ENCODE data around the gene ZNF536. TPM values are rescaled to one million over a fixed set of nuclear protein-coding genes. Genes with fewer than 3 reads are reported as not detected.
"Not testable (repeated sequence)": the region's sequence is repeated elsewhere in the genome, so short reads cannot be mapped to it uniquely, and the experiment has no call there.

ZNF536 gene
- total RNA-seq, 2 donors from 2014 or later: not detected

- DNase-seq (ENCODE audit: low spot score in 2 of 2) (no peak), ATAC-seq (no peak)
- no peak overlapping the region for H3K27ac Mint-ChIP-seq
- no peaks in the 10 kb centered on the region for H3K36me3 Mint-ChIP-seq
- no peaks in the 10 kb centered on the region for H3K9me3 Mint-ChIP-seq
Observed at GRCh38 chr19:30497034-30497433, 124.8 kb downstream of the ZNF536 start.

GRCh38 chr19:30498085-30498484, 125.9 kb downstream of the ZNF536 start:
- DNase-seq (ENCODE audit: low spot score in 2 of 2); H3K9me3 Mint-ChIP-seq; H3K36me3 Mint-ChIP-seq; ATAC-seq; H3K27ac Mint-ChIP-seq: not testable (repeated sequence)

GRCh38 chr19:30498707-30499106, 126.5 kb downstream of the ZNF536 start:
- ATAC-seq: no peak
- Mint-ChIP-seq H3K9me3 (no peaks in the 10 kb centered on the region), H3K27ac (no peak overlapping the region), H3K36me3 (no peaks in the 10 kb centered on the region)
- DNase-seq (ENCODE audit: low spot score in 2 of 2): no peak

- no peaks in the 10 kb centered on the region for H3K36me3 Mint-ChIP-seq
- no peak for ATAC-seq
- no peak overlapping the region for H3K27ac Mint-ChIP-seq
- H3K9me3 Mint-ChIP-seq: no peaks in the 10 kb centered on the region
- no peak for DNase-seq (ENCODE audit: low spot score in 2 of 2)
Observed at GRCh38 chr19:30504272-30504671, 132.1 kb downstream of the ZNF536 start.

- no peak for DNase-seq (ENCODE audit: low spot score in 2 of 2)
- Mint-ChIP-seq H3K27ac (no peak overlapping the region), H3K9me3 (no peaks in the 10 kb centered on the region), H3K36me3 (no peaks in the 10 kb centered on the region)
- ATAC-seq: no peak
Observed at GRCh38 chr19:30512176-30513081, 140.2 kb downstream of the ZNF536 start.

- H3K27ac Mint-ChIP-seq: no peak overlapping the region
- ATAC-seq (no peak), DNase-seq (ENCODE audit: low spot score in 2 of 2) (no peak)
- H3K9me3 Mint-ChIP-seq: no peaks in the 10 kb centered on the region
- H3K36me3 Mint-ChIP-seq: no peaks in the 10 kb centered on the region
Observed at GRCh38 chr19:30513082-30513411, 140.9 kb downstream of the ZNF536 start.

- no peak for ATAC-seq
- DNase-seq (ENCODE audit: low spot score in 2 of 2): no peak
- Mint-ChIP-seq H3K9me3 (no peaks in the 10 kb centered on the region), H3K27ac (no peak overlapping the region), H3K36me3 (no peaks in the 10 kb centered on the region)
Observed at GRCh38 chr19:30516111-30516510, 143.9 kb downstream of the ZNF536 start.

GRCh38 chr19:30516531-30516930, 144.3 kb downstream of the ZNF536 start:
- no peak for DNase-seq (ENCODE audit: low spot score in 2 of 2)
- Mint-ChIP-seq H3K27ac (no peak overlapping the region), H3K36me3 (no peaks in the 10 kb centered on the region), H3K9me3 (no peaks in the 10 kb centered on the region)
- ATAC-seq: no peak

GRCh38 chr19:30518965-30519606, 146.9 kb downstream of the ZNF536 start:
- ATAC-seq: no peak

GRCh38 chr19:30519607-30520205, 147.5 kb downstream of the ZNF536 start:
- Mint-ChIP-seq H3K27ac (no peak overlapping the region), H3K9me3 (no peaks in the 10 kb centered on the region), H3K36me3 (no peaks in the 10 kb centered on the region)
- no peak for DNase-seq (ENCODE audit: low spot score in 2 of 2)
- no peak for ATAC-seq

More at GRCh38 chr19:30518965-30519606, 146.9 kb downstream of the ZNF536 start:
- no peaks in the 10 kb centered on the region for H3K36me3 Mint-ChIP-seq
- H3K9me3 Mint-ChIP-seq: no peaks in the 10 kb centered on the region
- no peak overlapping the region for H3K27ac Mint-ChIP-seq
- no peak for DNase-seq (ENCODE audit: low spot score in 2 of 2)

GRCh38 chr19:30520735-30521479, 148.7 kb downstream of the ZNF536 start:
- H3K36me3 Mint-ChIP-seq: no peaks in the 10 kb centered on the region
- H3K27ac Mint-ChIP-seq: no peak overlapping the region
- DNase-seq (ENCODE audit: low spot score in 2 of 2) (no peak), ATAC-seq (no peak)
- no peaks in the 10 kb centered on the region for H3K9me3 Mint-ChIP-seq

- ATAC-seq (no peak), DNase-seq (ENCODE audit: low spot score in 2 of 2) (no peak)
- no peaks in the 10 kb centered on the region for H3K9me3 Mint-ChIP-seq
Observed at GRCh38 chr19:30521937-30522336, 149.8 kb downstream of the ZNF536 start.

GRCh38 chr19:30522341-30522740, 150.2 kb downstream of the ZNF536 start:
- H3K36me3 Mint-ChIP-seq: no peaks in the 10 kb centered on the region
- H3K27ac Mint-ChIP-seq: no peak overlapping the region
- DNase-seq (ENCODE audit: low spot score in 2 of 2) (no peak), ATAC-seq (no peak)
- H3K9me3 Mint-ChIP-seq: no peaks in the 10 kb centered on the region

More at GRCh38 chr19:30521937-30522336, 149.8 kb downstream of the ZNF536 start:
- H3K27ac Mint-ChIP-seq: no peak overlapping the region
- no peaks in the 10 kb centered on the region for H3K36me3 Mint-ChIP-seq

GRCh38 chr19:30523791-30524190, 151.6 kb downstream of the ZNF536 start:
- Mint-ChIP-seq H3K9me3 (no peaks in the 10 kb centered on the region), H3K27ac (no peak overlapping the region), H3K36me3 (no peaks in the 10 kb centered on the region)
- no peak for ATAC-seq
- no peak for DNase-seq (ENCODE audit: low spot score in 2 of 2)

GRCh38 chr19:30525383-30525782, 153.2 kb downstream of the ZNF536 start:
- no peak for DNase-seq (ENCODE audit: low spot score in 2 of 2)

GRCh38 chr19:30528919-30529318, 156.7 kb downstream of the ZNF536 start:
- Mint-ChIP-seq H3K27ac (no peak overlapping the region), H3K36me3 (no peaks in the 10 kb centered on the region), H3K9me3 (no peaks in the 10 kb centered on the region)
- ATAC-seq (no peak), DNase-seq (ENCODE audit: low spot score in 2 of 2) (no peak)

More at GRCh38 chr19:30525383-30525782, 153.2 kb downstream of the ZNF536 start:
- no peak for ATAC-seq
- H3K36me3 Mint-ChIP-seq: no peaks in the 10 kb centered on the region
- no peaks in the 10 kb centered on the region for H3K9me3 Mint-ChIP-seq
- no peak overlapping the region for H3K27ac Mint-ChIP-seq

GRCh38 chr19:30529876-30530275, 157.7 kb downstream of the ZNF536 start:
- ATAC-seq (no peak), DNase-seq (ENCODE audit: low spot score in 2 of 2) (no peak)
- Mint-ChIP-seq H3K27ac (no peak overlapping the region), H3K9me3 (no peaks in the 10 kb centered on the region), H3K36me3 (no peaks in the 10 kb centered on the region)
